Fibroblast of the aortic adventitia (primary cell): Measurements from ENCODE around the gene CDH23. TPM values are rescaled to one million over a fixed set of nuclear protein-coding genes. Genes with fewer than 3 reads are reported as not detected.

Experiments used
- DNase-seq: peaks from one replicate; pipeline ENCODE4 v3.0.0-alpha.2; 2010; ENCODE audit warnings: low read depth
- H3K4me3 ChIP-seq: 2 replicates; pipeline ENCODE4 v1.5.1; 2011; ENCODE audit warnings: low read depth, mild to moderate bottlenecking, control low read depth, low read length, moderate library complexity
- total RNA-seq: library from RNA; depleted of rRNA; stranded (reverse); fragments of >200 nt; gene quantifications from 2 replicates; pipeline ENCODE4 v1.2.3, GENCODE V29; 2012; ENCODE audit warnings: low replicate concordance
- TF ChIP-seq, protein P1 (sequence below): IDR thresholded peaks from 2 replicates; pipeline ENCODE4 v1.5.1; 2011; ENCODE audit warnings: mild to moderate bottlenecking, low read length, control low read depth, inconsistent platforms; ENCODE audit not compliant: insufficient read depth

Gene CDH23
- total RNA-seq, 1 donor, result 0.27 TPM

DNA sequence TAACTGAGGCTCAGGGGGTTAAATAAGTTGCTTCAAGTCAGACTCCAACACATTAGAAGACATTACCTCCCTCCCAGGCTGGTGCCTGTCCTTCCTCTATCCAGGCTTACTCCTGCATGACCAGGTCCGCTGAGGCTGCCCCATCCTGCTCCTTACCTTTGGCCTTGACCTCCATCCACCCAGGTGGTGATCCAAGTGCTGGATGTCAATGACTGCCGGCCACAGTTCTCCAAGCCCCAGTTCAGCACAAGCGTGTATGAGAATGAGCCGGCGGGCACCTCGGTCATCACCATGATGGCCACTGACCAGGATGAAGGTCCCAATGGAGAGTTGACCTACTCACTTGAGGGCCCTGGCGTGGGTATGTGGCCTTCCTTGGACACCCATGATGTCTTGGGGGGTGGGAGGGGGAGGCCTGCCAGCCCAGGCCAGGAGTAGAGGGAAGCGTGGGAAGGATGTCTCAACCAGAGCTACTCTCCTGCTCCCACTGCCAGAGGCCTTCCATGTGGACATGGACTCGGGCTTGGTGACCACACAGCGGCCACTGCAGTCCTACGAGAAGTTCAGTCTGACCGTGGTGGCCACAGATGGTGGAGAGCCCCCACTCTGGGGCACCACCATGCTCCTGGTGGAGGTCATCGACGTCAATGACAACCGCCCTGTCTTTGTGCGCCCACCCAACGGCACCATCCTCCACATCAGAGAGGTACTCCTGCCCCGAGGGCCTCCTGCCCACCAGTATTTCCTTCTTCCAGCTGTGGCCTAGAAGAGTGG lies 406.2 kb downstream of the CDH23 start:
- TF ChIP-seq, protein P1, sequence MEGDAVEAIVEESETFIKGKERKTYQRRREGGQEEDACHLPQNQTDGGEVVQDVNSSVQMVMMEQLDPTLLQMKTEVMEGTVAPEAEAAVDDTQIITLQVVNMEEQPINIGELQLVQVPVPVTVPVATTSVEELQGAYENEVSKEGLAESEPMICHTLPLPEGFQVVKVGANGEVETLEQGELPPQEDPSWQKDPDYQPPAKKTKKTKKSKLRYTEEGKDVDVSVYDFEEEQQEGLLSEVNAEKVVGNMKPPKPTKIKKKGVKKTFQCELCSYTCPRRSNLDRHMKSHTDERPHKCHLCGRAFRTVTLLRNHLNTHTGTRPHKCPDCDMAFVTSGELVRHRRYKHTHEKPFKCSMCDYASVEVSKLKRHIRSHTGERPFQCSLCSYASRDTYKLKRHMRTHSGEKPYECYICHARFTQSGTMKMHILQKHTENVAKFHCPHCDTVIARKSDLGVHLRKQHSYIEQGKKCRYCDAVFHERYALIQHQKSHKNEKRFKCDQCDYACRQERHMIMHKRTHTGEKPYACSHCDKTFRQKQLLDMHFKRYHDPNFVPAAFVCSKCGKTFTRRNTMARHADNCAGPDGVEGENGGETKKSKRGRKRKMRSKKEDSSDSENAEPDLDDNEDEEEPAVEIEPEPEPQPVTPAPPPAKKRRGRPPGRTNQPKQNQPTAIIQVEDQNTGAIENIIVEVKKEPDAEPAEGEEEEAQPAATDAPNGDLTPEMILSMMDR, result no peak
- H3K4me3 ChIP-seq, result no peak overlapping the region
- DNase-seq, result no peak

- TF ChIP-seq, protein P1, result no peak
- DNase-seq, result no peak
- H3K4me3 ChIP-seq, result no peak overlapping the region
Measured at GRCh38 chr10:71804077-71804476, 407.4 kb downstream of the CDH23 start.

- no peak for DNase-seq
- TF ChIP-seq, protein P1, result no peak
- no peak overlapping the region for H3K4me3 ChIP-seq
Measured at GRCh38 chr10:71805776-71806703, 409.3 kb downstream of the CDH23 start.

GRCh38 chr10:71806704-71807556 lies 410.2 kb downstream of the CDH23 start:
- H3K4me3 ChIP-seq, result no peak overlapping the region
- TF ChIP-seq, protein P1, result no peak
- no peak for DNase-seq

DNA sequence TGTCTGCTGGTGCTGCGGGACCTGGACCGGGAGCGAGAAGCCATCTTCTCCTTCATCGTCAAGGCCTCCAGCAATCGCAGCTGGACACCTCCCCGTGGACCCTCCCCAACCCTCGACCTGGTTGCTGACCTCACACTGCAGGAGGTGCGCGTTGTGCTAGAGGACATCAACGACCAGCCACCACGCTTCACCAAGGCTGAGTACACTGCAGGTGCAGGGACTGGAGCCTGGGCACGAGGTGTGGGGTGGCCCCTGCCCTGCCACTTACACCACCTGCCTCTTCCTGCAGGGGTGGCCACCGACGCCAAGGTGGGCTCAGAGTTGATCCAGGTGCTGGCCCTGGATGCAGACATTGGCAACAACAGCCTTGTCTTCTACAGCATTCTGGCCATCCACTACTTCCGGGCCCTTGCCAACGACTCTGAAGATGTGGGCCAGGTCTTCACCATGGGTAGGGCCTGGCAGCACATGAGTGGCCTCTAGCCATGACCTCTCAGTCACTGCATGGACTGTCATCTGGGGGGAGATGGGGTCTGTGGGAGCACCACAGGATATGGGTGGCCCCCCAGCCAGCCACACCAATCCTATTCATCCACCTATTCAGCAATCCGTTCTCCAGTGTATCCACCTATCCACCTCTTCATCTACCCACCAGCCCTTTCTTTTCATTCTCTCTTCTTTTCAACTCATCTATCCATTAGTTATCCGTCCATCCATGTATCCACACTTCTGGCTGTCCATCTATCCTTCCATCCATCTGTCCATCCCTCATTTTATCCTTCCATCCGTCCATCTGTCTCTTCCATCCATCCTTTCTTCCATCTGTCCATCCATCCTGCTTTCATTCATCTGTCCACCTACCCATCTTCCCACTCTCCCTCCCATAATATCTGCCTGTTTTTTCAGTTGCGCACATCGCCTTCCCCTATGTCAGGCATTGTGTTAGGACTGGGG lies 411.1 kb downstream of the CDH23 start:
- TF ChIP-seq, protein P1, result no peak
- DNase-seq, result no peak
- H3K4me3 ChIP-seq, result no peak overlapping the region
